ENCODE data around the gene CADPS. TPM values are rescaled to one million over a fixed set of nuclear protein-coding genes. Genes with fewer than 3 reads are reported as not detected.

CADPS gene
- not detected for total RNA-seq
- not detected for polyA plus RNA-seq
- 0 to 0.08 (median 0) reads per million in 6 experiments for total RNA-seq

DNA sequence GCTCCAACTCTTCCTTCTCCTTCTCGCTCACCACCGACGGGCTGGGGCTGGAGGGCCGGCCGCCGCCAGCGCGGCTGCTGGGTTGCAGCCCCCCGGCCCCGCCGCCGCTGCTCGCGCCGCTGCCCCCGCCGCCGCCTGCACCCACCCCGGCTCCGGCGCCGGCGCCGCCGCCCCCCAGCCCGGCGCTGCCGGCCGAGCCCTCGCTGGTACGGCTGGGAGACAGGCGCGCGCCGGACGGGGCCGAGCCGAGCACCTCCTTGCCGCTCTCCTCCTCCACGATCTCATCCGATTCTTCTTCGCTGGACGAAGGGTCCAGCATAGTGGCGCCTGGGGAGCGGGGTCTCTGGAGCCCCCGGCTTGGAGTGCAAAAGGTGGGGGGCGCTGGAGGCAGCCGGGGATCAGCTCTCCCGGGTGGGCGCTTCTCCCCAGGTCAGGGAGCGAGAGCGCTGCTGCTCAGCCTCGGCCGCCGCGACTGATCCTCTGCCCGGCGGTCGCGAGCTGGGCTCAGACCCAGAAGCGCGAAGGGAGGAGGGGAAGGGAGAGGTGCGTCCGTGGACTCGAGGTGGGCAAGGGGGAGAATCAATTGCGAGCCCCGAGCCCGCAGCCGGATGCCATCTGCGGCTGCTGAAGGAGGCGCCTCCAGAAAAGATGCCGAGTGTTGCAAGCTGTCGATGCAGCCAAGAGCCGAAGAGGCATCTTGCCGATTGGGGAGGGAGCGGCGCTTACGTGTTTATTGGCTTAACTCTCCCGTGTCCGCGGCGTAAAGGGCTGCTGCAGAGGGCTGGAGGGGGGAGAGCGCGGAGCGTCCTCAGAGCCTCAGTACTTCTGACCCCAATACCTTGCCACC, at the start of gene CADPS:
Gene CADPS (minus strand): TSS at position 706 of the 847 bp plus-strand sequence. CDS start 387 bp downstream, at position 319.
- Mint-ChIP-seq H3K4me3 (no peak within 1 kb of the TSS), H3K27me3 (peaks cover 19 to 61% (median 42%) of the 10 kb centered on the region in 5 donors)
- no peak for DNase-seq

DNA sequence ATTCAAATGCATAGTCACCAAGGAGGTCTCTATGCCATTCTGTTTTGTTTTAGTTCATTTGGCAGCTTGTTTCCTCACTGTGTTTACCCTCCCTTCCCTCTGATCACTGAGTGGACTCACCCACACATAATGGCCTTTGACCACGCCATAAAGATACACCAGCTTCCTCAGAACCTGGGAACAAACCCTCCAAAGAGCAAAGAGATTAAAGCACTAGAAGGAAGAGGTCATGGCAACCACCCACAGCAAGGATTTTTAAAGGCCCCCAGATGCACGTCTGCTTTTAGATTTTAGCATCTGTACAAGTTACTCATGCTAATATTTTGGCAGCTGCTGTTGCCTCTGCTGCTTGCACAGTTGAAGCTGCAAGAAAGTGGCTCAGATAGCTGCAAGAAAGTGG, 47.9 kb upstream of the CADPS start:
- no peak for DNase-seq
- Mint-ChIP-seq H3K4me1 (no peaks in the 10 kb centered on the region), H3K27ac (no peak overlapping the region), H3K36me3 (peaks cover 0 to 4% (median 0%) of the 10 kb centered on the region in 3 donors), H3K9me3 (peaks cover 0 to 32% (median 1%) of the 10 kb centered on the region in 9 donors), H3K27me3 (peaks cover 0 to 16% (median 0%) of the 10 kb centered on the region in 5 donors), H3K4me3 (no peak overlapping the region)
- ATAC-seq: no peak
- POLR2A ChIA-PET: no interaction called here

More for the DNA sequence above, at the start of gene CADPS:
- peaks cover 3 to 15% (median 3%) of the 10 kb centered on the region in 3 donors for H3K36me3 Mint-ChIP-seq
- H3K27ac Mint-ChIP-seq: no peak within 1 kb of the TSS
- no peak for ATAC-seq
- peaks cover 0 to 2% (median under 1%) of the 10 kb centered on the region in 4 donors for H3K4me1 Mint-ChIP-seq
- POLR2A ChIA-PET: no interaction called here
- peaks cover 0 to 25% (median 6%) of the 10 kb centered on the region in 9 donors for H3K9me3 Mint-ChIP-seq

DNA sequence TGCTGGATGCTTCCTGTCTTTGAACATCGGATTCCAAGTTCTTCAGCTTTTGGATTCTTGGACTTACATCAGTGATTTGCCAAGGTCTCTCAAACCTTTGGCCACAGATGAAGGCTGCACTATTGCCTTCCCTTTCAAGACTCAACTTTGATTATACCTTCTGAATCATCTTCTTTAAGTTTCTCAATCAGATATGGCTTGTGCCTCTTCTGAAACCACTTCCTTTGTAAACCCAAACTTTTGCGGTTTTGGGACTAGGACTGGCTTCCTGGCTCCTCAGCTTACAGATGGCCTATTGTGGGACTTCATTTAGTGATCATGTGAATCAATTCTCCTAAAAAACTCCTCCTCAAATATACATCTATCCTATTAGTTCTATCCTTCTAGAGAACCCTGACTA, 47.1 kb upstream of the CADPS start:
- Mint-ChIP-seq H3K27me3 (peaks cover 0 to 16% (median 0%) of the 10 kb centered on the region in 5 donors), H3K4me1 (no peaks in the 10 kb centered on the region), H3K9me3 (peaks cover 0 to 32% (median 1%) of the 10 kb centered on the region in 9 donors), H3K36me3 (peaks cover 0 to 4% (median 0%) of the 10 kb centered on the region in 3 donors), H3K4me3 (no peak overlapping the region), H3K27ac (no peak overlapping the region)
- DNase-seq: no peak
- POLR2A ChIA-PET: no interaction called here
- no peak for ATAC-seq

DNA sequence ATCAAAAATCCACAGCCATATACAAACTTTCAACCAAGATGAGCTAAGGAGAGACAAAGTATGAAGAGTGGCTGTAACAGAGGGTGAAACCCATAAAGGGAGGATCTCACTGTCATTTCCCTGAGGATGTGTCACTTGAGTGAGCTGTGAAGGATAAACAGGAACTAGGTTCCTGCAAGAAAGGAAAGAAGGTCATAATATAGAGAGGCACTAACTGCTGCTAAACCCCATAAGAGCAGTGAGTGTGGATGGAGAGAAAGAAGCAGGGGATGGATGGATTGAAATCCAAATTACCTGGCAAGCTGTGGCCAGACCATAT, 45.2 kb upstream of the CADPS start:
- no peak for ATAC-seq
- Mint-ChIP-seq H3K9me3 (peaks cover 0 to 32% (median 2%) of the 10 kb centered on the region in 9 donors), H3K4me3 (no peak overlapping the region), H3K4me1 (no peaks in the 10 kb centered on the region), H3K27me3 (peaks cover 0 to 16% (median 0%) of the 10 kb centered on the region in 5 donors), H3K36me3 (peaks cover 0 to 4% (median 0%) of the 10 kb centered on the region in 3 donors), H3K27ac (no peak overlapping the region)
- DNase-seq: no peak
- POLR2A ChIA-PET: no interaction called here

DNA sequence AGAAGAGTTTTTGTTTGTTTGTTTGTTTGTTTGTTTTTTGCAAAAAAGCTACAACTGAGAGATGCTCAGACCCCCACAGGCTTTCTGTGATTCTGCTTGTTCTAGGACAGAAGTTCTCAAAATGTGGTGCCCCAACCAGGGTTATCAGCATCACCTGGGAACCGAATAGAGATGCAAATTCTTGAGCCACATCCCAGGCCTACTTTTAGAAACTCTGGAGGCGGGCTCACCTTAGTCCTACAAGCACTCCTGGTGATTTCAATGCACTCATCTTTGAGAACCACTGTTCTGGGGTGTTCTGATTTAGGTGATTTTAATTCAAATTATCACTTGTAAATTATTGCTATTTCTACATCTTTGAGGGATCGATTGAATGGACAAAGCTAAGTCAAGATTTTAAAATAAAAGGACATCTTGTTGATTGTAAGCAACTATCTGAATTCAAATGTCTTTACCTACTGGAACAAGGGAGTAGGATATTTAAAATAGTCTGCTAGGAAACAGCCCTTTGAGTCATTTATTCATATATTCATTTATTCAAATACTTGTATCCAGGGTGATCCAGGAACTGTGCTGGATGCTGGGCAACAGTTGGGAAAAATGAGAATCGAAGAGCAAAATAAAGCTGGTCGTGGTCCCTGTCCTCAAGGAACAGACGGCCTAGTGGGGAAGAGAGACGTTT, 44.7 kb upstream of the CADPS start:
- peaks cover 0 to 4% (median 0%) of the 10 kb centered on the region in 3 donors for H3K36me3 Mint-ChIP-seq
- H3K4me1 Mint-ChIP-seq: no peaks in the 10 kb centered on the region
- DNase-seq: no peak
- no peak for ATAC-seq
- H3K9me3 Mint-ChIP-seq: peaks cover 0 to 32% (median 2%) of the 10 kb centered on the region in 9 donors
- no peak overlapping the region for H3K27ac Mint-ChIP-seq
- no peak overlapping the region for H3K4me3 Mint-ChIP-seq
- peaks cover 0 to 16% (median 0%) of the 10 kb centered on the region in 5 donors for H3K27me3 Mint-ChIP-seq
- POLR2A ChIA-PET: no interaction called here

DNA sequence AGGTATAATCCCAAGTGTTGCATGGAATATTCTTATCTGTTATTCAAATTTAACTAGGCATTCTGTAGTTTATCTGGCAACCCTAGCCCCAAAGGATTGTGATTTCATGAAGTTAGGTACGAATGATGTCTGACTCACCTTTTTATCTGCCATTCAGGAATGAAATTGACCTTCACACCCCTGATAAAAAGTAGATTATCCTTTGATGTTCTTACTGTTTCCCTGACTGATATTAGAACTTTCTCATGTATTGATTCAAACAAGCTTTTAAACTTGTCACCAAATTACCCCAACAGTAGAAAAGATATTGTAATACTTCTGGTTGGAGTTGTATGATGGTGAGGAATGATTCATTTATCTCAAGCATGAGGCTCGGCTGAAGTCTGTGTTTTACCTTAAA, 43.6 kb upstream of the CADPS start:
- no peak overlapping the region for H3K27ac Mint-ChIP-seq
- DNase-seq: no peak
- H3K27me3 Mint-ChIP-seq: peaks cover 0 to 8% (median 0%) of the 10 kb centered on the region in 5 donors
- H3K4me3 Mint-ChIP-seq: no peak overlapping the region
- peaks cover 0 to 22% (median 2%) of the 10 kb centered on the region in 9 donors for H3K9me3 Mint-ChIP-seq
- no peak for ATAC-seq
- POLR2A ChIA-PET: no interaction called here
- peaks cover 0 to 4% (median 0%) of the 10 kb centered on the region in 3 donors for H3K36me3 Mint-ChIP-seq
- no peaks in the 10 kb centered on the region for H3K4me1 Mint-ChIP-seq

DNA sequence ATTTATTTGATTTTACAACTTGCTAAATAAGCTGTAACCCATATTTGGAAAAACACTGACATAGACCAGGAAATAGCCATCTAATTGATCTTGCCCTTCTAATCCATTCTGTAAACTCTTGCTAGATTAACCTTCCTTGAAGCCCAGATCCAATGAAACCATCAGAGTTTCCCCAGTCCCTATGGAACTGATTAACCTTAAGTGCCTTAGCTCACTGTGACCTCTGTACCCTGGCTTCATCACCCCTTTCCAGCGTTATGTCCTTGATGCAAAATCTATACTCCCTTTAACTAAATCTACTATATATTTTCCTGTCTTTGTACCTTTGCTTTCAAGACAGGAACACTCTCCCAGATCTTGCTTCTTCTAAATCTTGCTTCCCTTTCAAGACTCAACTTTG, 42.9 kb upstream of the CADPS start:
- Mint-ChIP-seq H3K27me3 (peaks cover 0 to 4% (median 0%) of the 10 kb centered on the region in 5 donors), H3K4me1 (no peaks in the 10 kb centered on the region), H3K9me3 (peaks cover 0 to 15% (median 2%) of the 10 kb centered on the region in 9 donors), H3K4me3 (no peak overlapping the region), H3K27ac (no peak overlapping the region), H3K36me3 (peaks cover 0 to 4% (median 0%) of the 10 kb centered on the region in 3 donors)
- DNase-seq (no peak), ATAC-seq (no peak)
- POLR2A ChIA-PET: no interaction called here

DNA sequence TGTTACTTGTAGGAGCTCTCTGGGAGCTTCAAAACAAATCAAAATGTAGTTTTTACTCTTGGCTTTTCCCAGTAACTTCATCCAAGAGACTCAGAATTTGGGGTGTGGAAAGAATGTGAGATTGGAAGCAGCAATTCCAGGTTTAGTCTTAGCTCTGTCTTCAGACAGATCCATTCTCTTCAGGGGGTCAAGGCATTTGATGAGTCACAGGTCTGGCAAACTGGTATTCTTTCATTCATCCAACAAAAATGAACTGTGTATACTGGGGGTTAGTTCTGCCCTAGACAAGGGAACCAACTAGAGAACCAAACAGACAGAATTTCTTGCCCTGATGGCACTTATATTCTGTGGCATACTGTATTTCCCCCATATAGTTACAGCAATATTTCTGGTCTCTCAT, 36.3 kb upstream of the CADPS start:
- H3K9me3 Mint-ChIP-seq: peaks cover 0 to 12% (median 2%) of the 10 kb centered on the region in 9 donors
- H3K27me3 Mint-ChIP-seq: peaks cover 0 to 8% (median 3%) of the 10 kb centered on the region in 5 donors
- H3K27ac Mint-ChIP-seq: no peak overlapping the region
- no peaks in the 10 kb centered on the region for H3K36me3 Mint-ChIP-seq
- DNase-seq: no peak
- H3K4me1 Mint-ChIP-seq: no peaks in the 10 kb centered on the region
- POLR2A ChIA-PET: no interaction called here
- H3K4me3 Mint-ChIP-seq: no peak overlapping the region
- no peak for ATAC-seq

DNA sequence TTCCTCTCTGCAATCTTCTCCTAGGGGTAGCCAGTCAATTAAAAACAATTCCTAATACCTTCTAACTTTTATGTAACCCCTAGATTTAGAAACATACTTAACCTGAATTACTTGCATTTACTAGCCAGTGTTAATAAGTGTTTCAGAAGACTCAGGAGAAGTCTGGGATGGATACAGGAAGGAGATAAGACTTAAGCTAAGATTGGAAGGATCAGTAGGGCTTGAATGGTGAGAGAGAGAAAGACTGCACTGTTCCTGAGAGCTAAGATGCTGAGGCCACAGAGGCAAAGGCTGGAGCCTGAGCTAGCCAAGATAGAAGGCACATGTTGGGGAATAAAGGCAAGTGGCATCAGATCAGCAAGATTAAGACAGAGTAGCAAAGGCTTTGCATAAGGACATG, 30.1 kb upstream of the CADPS start:
- DNase-seq (no peak), ATAC-seq (no peak)
- Mint-ChIP-seq H3K4me1 (no peaks in the 10 kb centered on the region), H3K27me3 (peaks cover 0 to 13% (median 3%) of the 10 kb centered on the region in 5 donors), H3K9me3 (peaks cover 0 to 20% (median 2%) of the 10 kb centered on the region in 9 donors), H3K36me3 (no peaks in the 10 kb centered on the region), H3K4me3 (no peak overlapping the region), H3K27ac (no peak overlapping the region)
- POLR2A ChIA-PET: no interaction called here

DNA sequence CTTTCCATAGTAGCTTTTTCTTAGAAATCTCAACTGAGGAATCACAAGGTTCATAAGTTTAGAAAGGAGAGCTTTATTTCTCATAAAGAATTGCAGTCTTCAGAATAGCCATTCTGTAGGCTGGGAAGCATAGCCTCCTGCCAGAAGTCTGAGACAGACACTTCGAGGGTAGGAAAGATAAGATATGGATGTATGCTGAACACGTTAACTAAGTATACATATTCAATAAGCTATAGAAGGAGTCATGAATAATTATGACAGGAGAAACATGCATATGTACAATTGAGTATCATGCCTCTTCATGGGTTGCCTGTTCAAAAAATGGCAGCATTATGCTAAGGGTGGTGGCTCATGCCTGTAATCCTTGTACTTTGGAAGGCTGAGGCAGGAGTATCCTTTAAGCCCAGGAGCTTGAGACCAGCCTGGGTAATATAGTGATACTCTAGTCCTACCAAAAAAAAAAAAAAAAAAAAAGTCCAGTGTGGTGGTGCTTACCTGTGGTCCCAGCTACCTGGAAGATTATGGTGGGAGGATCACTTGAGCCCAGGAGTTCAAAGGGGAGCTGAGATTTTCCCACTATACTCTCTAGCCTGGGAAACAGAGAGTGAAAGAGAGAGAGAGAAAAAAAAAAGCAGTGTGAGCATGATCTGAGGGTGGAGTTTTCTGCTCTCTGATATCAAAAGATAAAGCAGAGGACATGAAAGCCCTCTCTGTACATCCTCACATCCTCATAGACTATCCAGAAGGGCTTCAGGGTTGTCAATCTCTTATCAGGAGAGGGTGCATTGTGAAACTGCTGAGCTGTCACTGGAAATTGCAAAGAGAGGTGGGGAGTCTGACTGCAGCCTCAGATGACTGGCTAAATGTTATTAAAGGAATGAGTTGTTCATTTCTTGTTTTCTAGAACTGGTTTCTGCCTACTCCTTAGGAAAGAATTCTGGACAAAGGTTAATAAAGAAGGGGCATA, 23.6 kb upstream of the CADPS start:
- POLR2A ChIA-PET: no interaction called here
- peak overlapping the region in 1 of 10 donors; percentile 23 for H3K27ac Mint-ChIP-seq
- no peaks in the 10 kb centered on the region for H3K36me3 Mint-ChIP-seq

DNA sequence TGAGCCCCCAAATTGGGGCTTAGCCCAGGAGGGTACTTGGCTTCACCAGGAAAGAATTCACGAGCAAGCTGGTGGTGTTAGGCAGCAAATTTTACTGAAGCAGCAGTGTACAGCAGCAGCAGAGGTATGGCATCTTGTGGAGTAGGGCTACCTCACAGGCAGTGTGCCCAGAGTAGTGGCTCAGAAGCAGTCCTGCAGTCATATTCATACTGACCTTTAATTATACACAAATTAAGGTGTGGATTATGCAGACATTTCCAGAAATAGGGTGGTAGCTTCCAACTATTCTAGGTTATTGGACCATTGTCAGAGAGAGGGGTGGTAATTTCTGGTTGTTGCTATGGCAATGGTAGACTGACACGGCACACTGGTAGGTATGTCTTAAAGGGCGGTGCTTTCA, 20.7 kb upstream of the CADPS start:
- no peak overlapping the region for H3K27ac Mint-ChIP-seq
- no peak for ATAC-seq

More for the DNA sequence above, 23.6 kb upstream of the CADPS start:
- DNase-seq: no peak
- H3K4me1 Mint-ChIP-seq: peaks cover 0 to 2% (median 0%) of the 10 kb centered on the region in 4 donors
- peaks cover 0 to 12% (median 0%) of the 10 kb centered on the region in 9 donors for H3K9me3 Mint-ChIP-seq
- H3K4me3 Mint-ChIP-seq: no peak overlapping the region
- no peak for ATAC-seq
- peaks cover 0 to 5% (median 0%) of the 10 kb centered on the region in 5 donors for H3K27me3 Mint-ChIP-seq

DNA sequence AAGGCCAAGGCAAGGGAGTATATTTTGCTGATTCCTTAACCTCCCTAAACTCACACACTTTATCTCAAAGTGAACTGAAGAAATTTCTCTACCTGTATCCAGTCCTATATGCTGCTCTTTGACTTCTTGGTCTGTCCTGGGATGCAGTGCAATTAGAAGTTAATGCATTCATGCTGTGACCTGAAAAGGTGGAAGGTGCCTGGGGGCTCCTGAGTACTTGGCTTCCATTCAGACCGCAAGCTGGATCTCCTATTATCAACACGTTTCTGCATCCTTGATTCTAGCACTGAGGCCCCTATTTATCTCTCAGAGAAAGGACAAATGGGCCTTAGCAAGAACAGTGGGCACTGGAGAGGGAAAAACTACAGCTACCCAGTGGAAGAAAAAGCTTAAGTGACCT, 17.7 kb upstream of the CADPS start:
- no peak overlapping the region for H3K27ac Mint-ChIP-seq
- ATAC-seq (no peak), DNase-seq (no peak)
- no peaks in the 10 kb centered on the region for H3K36me3 Mint-ChIP-seq
- H3K27me3 Mint-ChIP-seq: peaks cover 0 to 5% (median 0%) of the 10 kb centered on the region in 5 donors
- POLR2A ChIA-PET: no interaction called here
- no peak overlapping the region for H3K4me3 Mint-ChIP-seq
- peaks cover 0 to 9% (median 0%) of the 10 kb centered on the region in 9 donors for H3K9me3 Mint-ChIP-seq
- no peaks in the 10 kb centered on the region for H3K4me1 Mint-ChIP-seq

More for the DNA sequence above, 20.7 kb upstream of the CADPS start:
- POLR2A ChIA-PET: no interaction called here
- Mint-ChIP-seq H3K4me1 (peaks cover 0 to 2% (median 0%) of the 10 kb centered on the region in 4 donors), H3K4me3 (no peak overlapping the region), H3K9me3 (peaks cover 0 to 17% (median 0%) of the 10 kb centered on the region in 9 donors), H3K27me3 (peaks cover 0 to 5% (median 0%) of the 10 kb centered on the region in 5 donors), H3K36me3 (no peaks in the 10 kb centered on the region)
- no peak for DNase-seq

Measured in naive thymus-derived CD8-positive, alpha-beta T cell (primary cell).